Mammary epithelial cell (primary cell): ENCODE results near the gene DMBX1.

ENCODE experiments used
- CTCF ChIP-seq, 2 donors: IDR thresholded peaks in 1 of 2; conservative IDR thresholded peaks in 1 of 2; 2 replicates each; pipeline ENCODE4 v1.5.1; 2011 to 2012; ENCODE audit warnings: inconsistent platforms in 2 of 2, low read length in 2 of 2, mild to moderate bottlenecking in 2 of 2, control low read depth in 1 of 2, low read depth in 1 of 2; ENCODE audit not compliant: insufficient read depth in 1 of 2; ENCODE audit errors: extremely low read depth in 1 of 2
- EZH2 ChIP-seq: IDR thresholded peaks from 2 replicates; pipeline ENCODE4 v1.6.1; 2012; ENCODE audit warnings: low read length, inconsistent platforms, borderline replicate concordance

- TF ChIP-seq CTCF (conservative IDR thresholded peaks at IDR 0.05 in 1 of 2, IDR thresholded peaks at IDR 0.05 in 1 of 2; ENCODE audit: extremely low read depth in 1 of 2, insufficient read depth in 1 of 2, low read depth in 1 of 2, low read length in 2 of 2) (no peak), EZH2 (no peak)
These were observed 23.2 kb downstream of the DMBX1 start for GRCh38 chr1:46512792-46513190.
